GM03348 (cell line): Measurements from ENCODE around the gene TINAGL1.

Source experiments
- DNase-seq: peaks from one replicate; pipeline ENCODE4 v3.0.0; 2012; ENCODE audit warnings: low spot score

The TINAGL1 gene

GRCh38 chr1:31568895-31569595 is 7.3 kb upstream of the TINAGL1 start:
- no peak for DNase-seq

DNA sequence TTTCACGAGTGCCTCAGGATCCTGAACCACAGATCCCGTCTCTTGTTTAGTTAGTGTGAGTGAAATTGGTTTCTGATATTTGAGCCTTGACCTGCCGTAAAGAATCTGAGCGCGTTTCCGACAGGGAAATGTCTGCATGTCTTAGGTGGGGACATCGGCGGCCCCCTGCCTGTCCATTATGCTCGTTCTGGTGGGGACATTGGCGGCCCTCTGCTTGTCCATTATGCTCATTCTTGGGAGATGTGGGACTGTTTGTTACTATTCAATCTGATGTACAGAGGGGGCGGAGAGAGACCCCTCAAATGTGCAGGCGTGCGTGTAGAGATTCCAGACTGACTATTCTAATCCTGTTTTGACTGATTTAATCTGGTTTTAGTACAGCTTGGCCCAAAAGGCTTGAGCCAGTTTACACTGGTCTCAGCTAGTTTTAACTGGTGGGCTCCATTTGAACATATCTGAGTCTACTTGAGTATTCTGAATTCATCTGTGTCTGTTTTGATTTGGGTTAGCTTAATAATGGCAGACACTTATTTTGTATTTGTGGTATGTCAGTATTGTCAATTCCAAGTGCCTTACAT is 6.6 kb upstream of the TINAGL1 start:
- DNase-seq = no peak

- no peak for DNase-seq
Measured at GRCh38 chr1:31570228-31570627, 6.1 kb upstream of the TINAGL1 start.

DNA sequence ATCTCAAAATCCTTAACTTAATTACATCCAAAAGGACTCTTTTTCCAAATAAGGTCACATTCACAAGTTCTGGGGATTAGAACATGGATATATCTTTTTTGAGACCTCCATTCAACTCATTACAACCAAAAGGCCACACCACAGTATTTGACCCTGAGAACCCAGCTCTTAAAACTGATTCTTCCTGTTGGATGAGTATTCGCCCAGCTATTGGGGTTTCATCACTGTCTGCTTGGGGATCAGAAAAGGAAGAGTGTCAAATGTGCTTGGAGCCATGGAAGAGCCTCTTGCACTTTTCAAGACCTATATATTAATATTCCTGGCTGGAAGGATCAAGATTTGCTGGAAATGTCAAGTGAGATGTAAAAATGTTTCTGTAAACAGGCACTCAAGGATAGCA is 5.4 kb upstream of the TINAGL1 start:
- no peak for DNase-seq

GRCh38 chr1:31571340-31572295 is 4.7 kb upstream of the TINAGL1 start:
- no peak for DNase-seq

DNA sequence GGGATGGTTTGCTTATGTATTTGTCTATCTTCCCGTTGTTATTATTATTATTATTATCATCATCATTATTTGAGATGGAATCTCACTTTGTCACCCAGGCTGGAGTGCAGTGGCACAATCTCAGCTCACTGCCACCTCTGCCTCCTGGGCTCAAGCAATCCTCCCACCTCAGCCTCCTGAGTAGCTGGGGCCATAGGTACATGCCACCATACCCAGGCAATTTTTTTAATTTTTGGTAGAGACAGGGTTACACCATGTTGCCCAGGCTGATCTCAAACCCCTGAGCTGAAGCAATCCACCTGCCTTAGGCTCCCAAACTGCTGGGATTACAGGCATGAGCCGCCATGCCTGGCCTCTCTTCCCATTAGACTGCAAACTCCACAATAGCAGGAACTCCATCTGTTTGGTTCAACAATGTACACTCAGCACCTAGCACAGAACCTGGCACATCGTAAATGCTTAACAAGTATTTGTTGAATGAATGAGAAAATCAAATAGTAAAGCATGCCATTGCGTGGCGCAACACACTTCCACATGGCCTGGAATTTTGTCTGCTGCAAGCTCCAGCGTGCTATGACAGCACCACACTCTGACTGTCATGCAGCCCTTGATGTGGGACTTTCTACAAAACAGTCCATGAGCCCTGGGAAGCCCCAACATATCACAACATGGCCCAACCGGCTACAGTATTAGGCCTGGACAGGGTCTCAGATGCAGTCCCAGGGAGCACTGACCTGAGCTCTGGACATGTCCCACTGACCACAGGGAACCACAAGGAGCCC is 3.8 kb upstream of the TINAGL1 start:
- peak; percentile 54 for DNase-seq

DNA sequence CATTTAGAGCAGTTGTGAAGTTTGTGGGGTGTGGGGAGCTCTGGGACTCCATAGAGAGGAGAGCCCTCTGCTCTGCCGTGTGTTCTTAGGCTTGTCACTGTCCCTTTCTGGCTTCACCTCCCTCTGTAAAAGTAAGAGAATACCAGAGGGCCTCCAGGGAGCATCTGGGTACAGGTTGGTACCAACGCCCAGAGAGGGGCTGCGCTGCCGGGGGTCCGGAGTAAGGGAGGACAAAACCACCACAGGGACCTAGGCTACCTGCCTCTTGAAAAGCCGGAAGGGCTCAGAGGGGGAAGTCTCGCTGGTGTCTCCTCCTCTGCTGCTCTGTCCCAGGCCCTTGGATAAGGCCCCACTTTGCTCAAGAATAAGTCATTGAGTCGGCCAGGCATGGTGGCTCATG is 3.1 kb upstream of the TINAGL1 start:
- DNase-seq = no peak

DNA sequence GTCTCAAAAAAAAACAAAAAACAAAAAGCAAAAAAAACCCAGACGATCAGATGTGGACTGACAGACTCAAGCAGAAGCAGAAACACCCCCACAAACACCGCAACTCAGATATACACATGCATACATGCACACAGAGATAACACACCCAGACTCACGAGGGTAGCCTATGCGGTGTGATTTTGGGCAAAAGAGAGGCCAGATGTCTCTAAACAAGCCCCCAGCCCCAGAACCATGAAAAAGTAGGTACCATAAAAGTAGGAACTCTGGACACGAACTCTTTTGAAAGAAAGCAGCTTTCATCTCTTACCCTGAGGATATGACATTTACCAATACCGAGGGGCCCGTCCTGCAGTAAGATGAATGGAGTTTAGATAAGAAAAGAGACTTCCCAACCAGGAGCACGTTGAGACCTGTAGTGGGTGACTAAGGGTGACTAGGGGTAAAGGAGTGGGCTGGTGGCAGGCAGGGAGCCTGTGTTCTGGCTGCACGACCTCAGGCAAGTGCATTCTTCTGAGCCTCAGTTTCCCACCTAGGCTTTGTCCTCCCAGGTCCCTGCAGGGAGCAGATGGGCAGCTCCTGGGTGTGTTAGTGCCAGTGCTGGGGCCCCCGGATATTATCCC is 1.5 kb upstream of the TINAGL1 start:
- no peak for DNase-seq

DNA sequence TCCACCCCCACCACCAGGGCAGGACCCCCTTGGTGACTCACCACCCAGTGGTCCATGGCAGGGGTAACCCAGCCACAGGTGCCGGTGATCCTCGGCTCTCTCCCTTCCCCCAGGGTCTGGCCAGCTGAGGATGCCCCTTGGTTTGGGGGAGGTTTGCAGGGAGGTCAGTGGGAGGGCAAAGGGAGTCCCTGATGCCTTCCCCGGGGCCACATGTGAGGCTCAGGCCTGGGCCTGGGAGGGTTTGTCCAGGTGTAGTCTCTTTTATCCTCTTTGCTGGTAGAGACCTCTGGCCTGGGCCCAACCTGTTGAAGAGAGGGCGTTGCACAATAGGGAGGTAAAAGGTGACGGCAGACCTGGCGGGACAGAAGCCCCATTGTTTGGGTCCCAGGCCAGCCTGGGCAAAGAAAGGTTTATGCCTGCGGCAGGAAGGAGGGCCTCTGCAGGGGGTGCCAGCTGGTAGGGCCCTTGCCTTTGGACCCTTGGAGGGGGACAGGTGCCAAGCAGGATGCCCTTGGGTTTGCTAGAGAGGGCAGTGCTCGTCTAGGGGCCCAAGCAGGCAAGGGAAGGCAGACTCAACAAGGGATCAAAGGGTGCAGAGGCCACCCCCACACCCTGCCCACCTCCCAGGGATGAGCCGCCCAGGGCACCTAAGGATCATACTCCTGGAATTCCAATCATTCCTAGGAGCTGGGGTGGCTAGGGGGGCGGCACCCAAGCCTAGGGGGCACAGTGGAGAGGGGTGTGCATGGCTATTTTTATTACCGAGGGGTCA is 760 bp upstream of the TINAGL1 start:
- no peak for DNase-seq

- no peak for DNase-seq
Measured at GRCh38 chr1:31576743-31577455, 584 bp downstream of the TINAGL1 start.

DNA sequence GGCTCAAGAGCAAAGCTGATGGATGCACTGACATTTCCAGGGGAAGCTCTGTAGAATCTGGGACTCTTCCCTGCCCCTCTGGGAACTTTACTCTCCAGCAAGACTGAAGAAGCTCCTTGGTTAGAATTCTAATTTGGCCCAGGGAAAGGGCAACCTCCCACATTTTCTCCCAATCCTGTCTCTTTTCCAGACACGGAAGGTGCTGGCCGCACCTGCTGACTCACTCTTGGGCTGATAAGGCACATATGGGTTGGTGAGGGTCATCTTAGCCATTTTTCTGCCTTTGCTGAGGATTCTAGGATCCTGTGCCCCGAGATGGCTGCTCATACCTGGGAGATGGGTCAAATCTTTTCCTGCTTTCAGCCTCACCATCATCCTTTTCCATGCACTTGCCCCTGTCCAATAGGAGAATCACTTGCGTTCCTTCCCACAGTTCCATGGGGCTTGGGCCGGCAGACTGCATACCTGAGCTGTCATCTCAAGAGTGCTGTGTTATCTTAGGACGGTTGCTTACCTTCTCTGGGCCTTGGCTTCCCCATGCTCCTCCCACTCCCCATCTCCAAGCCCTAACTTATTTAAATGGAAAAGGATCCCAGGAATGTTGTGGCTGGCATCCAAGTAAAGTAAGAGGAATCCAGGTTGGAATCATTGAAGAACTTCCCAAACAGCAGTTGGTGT is 1.3 kb downstream of the TINAGL1 start:
- DNase-seq = peak; percentile 53

GRCh38 chr1:31579374-31579773 is 3.1 kb downstream of the TINAGL1 start:
- no peak for DNase-seq

GRCh38 chr1:31580513-31580870 is 4.2 kb downstream of the TINAGL1 start:
- DNase-seq = no peak

- no peak for DNase-seq
Measured at GRCh38 chr1:31580891-31581603, 4.7 kb downstream of the TINAGL1 start.

DNA sequence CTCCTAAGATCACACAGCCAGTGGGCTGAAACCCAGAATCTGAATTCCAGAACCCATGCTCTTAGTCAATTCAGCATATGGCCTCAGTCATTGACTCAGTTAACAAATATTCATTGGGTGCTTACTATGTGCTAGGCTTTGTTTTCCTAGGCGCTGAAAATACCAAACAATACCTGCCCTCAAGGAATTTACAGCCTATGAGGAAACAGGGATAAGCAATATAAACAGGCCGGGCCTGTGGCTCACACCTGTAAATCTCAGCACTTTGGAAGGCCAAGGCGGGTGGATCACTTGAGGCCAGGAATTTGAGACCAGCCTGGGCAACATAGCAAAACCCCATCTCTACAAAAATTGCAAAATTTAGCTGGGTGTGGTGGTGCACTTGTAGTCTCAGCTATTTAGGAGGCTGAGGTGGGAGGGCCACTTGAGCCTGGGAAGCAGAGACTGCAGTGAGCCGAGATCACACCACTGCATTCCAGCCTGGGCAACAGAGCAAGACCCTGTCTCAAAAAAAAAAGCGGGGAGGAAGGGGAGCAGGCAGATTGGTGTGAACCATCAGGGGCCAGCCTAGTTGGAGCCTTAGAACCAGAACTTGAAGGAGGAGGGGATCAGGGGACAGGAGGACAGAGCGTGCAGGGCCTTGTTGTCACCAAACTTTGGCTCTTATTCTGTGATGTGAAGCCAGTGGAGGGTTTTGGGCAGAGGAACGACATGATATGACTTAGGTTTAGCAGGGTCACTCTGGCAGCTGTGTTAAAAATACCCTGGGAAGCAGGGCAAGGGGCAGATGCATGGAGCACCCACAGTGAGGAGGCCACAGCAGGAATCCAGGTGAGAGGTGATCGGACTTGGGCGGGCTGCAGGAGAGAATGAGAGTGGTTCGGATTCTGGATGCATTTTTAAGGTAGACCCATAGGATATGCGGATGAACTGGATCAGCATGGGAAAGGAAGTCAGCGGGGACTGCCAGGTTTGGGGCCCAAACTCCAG is 5.8 kb downstream of the TINAGL1 start:
- DNase-seq = peak; percentile 43

GRCh38 chr1:31583082-31583994 is 7.0 kb downstream of the TINAGL1 start:
- no peak for DNase-seq
